WTC11 (cell line): Measurements from ENCODE around the gene DNAAF5. TPM values are rescaled to one million over a fixed set of nuclear protein-coding genes. Genes with fewer than 3 reads are reported as not detected.
A peak's percentile ranks its signal among the peaks of the same experiment; 100 is the strongest.

Experiments used
- ATAC-seq: fragments of 200-7000 bp; cut with Tn5 transposase; 2 replicates; pipeline ENCODE4 v1.10.0; 2021; ENCODE audit warnings: mild to moderate bottlenecking, moderate library complexity
- CTCF ChIA-PET: fragments of 300-600 bp; sonication (Branson Sonifier 250); formaldehyde crosslinking; loops from one replicate; lab custom pipeline; 2021; ENCODE audit warnings: antibody characterized with exemption; lab: Charles Lee
- POLR2A ChIA-PET: fragments of 350-600 bp; sonication (Branson Sonifier 250); formaldehyde crosslinking; loops from one replicate; lab custom pipeline; 2021; ENCODE audit warnings: antibody characterized with exemption; lab: Charles Lee
- DNase-seq: peaks from one replicate; pipeline ENCODE4 v3.0.0; 2021; ENCODE audit warnings: low spot score
- H3K27ac Mint-ChIP-seq: 2 replicates; pipeline ENCODE4 v1.8.0; 2021; ENCODE audit warnings: mixed read lengths
- H3K27me3 Mint-ChIP-seq: 2 replicates; pipeline ENCODE4 v1.8.0; 2021; ENCODE audit warnings: low read depth, mild to moderate bottlenecking, moderate library complexity, mixed read lengths
- H3K36me3 Mint-ChIP-seq: 2 replicates; pipeline ENCODE4 v1.8.0; 2021; ENCODE audit warnings: mixed read lengths
- H3K4me1 Mint-ChIP-seq: 2 replicates; pipeline ENCODE4 v1.8.0; 2022; ENCODE audit warnings: mixed read lengths
- H3K4me3 Mint-ChIP-seq: 2 replicates; pipeline ENCODE4 v1.8.0; 2021; ENCODE audit warnings: mild to moderate bottlenecking, moderate library complexity, mixed read lengths
- H3K9me3 Mint-ChIP-seq: 2 replicates; pipeline ENCODE4 v1.8.0; 2021; ENCODE audit warnings: mixed read lengths
- CBFB ChIP-seq: sonication (generic); formaldehyde crosslinking; IDR thresholded peaks from 2 replicates; pipeline ENCODE4 v1.8.1; 2022; ENCODE audit warnings: mild to moderate bottlenecking, low read depth, missing genetic modification reagents
- GABPB1 ChIP-seq: sonication (generic); formaldehyde crosslinking; IDR thresholded peaks from 2 replicates; pipeline ENCODE4 v1.8.1; 2023; ENCODE audit warnings: mild to moderate bottlenecking, missing genetic modification reagents
- GRHL2 ChIP-seq: fragments of 250-450 bp; sonication (Bioruptor Pico); IDR thresholded peaks from 2 replicates; pipeline ENCODE4 v1.8.0; 2022; ENCODE audit warnings: mild to moderate bottlenecking, moderate library complexity; ENCODE audit not compliant: insufficient replicate concordance, severe bottlenecking
- IRF2 ChIP-seq: sonication (generic); formaldehyde crosslinking; IDR thresholded peaks from 2 replicates; pipeline ENCODE4 v1.8.0; 2022; ENCODE audit warnings: low read depth, missing genetic modification reagents, borderline replicate concordance
- JAZF1 ChIP-seq: fragments of 250-450 bp; sonication (Bioruptor Pico); IDR thresholded peaks from 2 replicates; pipeline ENCODE4 v1.9.0; 2021; ENCODE audit warnings: moderate library complexity, mild to moderate bottlenecking, inconsistent platforms
- KAT7 ChIP-seq: sonication (generic); formaldehyde crosslinking; IDR thresholded peaks from 2 replicates; pipeline ENCODE4 v1.8.1; 2023; ENCODE audit warnings: missing genetic modification reagents, mild to moderate bottlenecking, borderline replicate concordance
- MAX ChIP-seq: sonication (generic); formaldehyde crosslinking; IDR thresholded peaks from 2 replicates; pipeline ENCODE4 v1.8.0; 2022; ENCODE audit warnings: mild to moderate bottlenecking, missing genetic modification reagents
- MYBL2 ChIP-seq: sonication (generic); formaldehyde crosslinking; IDR thresholded peaks from 2 replicates; pipeline ENCODE4 v1.8.1; 2023; ENCODE audit warnings: mild to moderate bottlenecking, moderate library complexity, missing genetic modification reagents
- PRDM15 ChIP-seq: sonication (generic); formaldehyde crosslinking; IDR thresholded peaks from 2 replicates; pipeline ENCODE4 v1.8.0; 2022; ENCODE audit warnings: missing genetic modification reagents
- PRRX2 ChIP-seq: fragments of 250-450 bp; sonication (Bioruptor Pico); IDR thresholded peaks from 2 replicates; pipeline ENCODE4 v1.8.0; 2021; ENCODE audit warnings: mild to moderate bottlenecking
- ZNF232 ChIP-seq: sonication (generic); formaldehyde crosslinking; IDR thresholded peaks from 2 replicates; pipeline ENCODE4 v1.8.0; 2022; ENCODE audit warnings: mild to moderate bottlenecking, missing genetic modification reagents
- ZNF263 ChIP-seq: sonication (generic); formaldehyde crosslinking; IDR thresholded peaks from 2 replicates; pipeline ENCODE4 v1.8.1; 2022; ENCODE audit warnings: low read depth, mild to moderate bottlenecking, moderate library complexity, missing genetic modification reagents
- ZNF396 ChIP-seq: fragments of 250-450 bp; sonication (Bioruptor Pico); IDR thresholded peaks from 2 replicates; pipeline ENCODE4 v1.8.0; 2021; ENCODE audit warnings: mild to moderate bottlenecking, moderate library complexity, borderline replicate concordance
- ZNF532 ChIP-seq: fragments of 250-450 bp; sonication (Bioruptor Pico); IDR thresholded peaks from 2 replicates; pipeline ENCODE4 v1.9.0; 2021; ENCODE audit warnings: mild to moderate bottlenecking, borderline replicate concordance
- ZNF671 ChIP-seq: fragments of 250-450 bp; sonication (Bioruptor Pico); IDR thresholded peaks from 2 replicates; pipeline ENCODE4 v1.8.0; 2021; ENCODE audit warnings: mild to moderate bottlenecking
- total RNA-seq: library from RNA; stranded (reverse); gene quantifications from 3 replicates; pipeline ENCODE4 v1.2.3, GENCODE V29; 2021
- TF ChIP-seq, protein P1 (sequence below): sonication (generic); formaldehyde crosslinking; IDR thresholded peaks from 2 replicates; pipeline ENCODE4 v1.8.1; 2023; ENCODE audit warnings: mild to moderate bottlenecking, moderate library complexity, missing genetic modification reagents
- TF ChIP-seq, protein P2 (sequence below): sonication (generic); formaldehyde crosslinking; IDR thresholded peaks from 2 replicates; pipeline ENCODE4 v1.8.1; 2022; ENCODE audit warnings: low read depth, mild to moderate bottlenecking, moderate library complexity, missing genetic modification reagents, borderline replicate concordance
- TF ChIP-seq, protein P3 (sequence below): sonication (generic); formaldehyde crosslinking; IDR thresholded peaks from 2 replicates; pipeline ENCODE4 v1.8.1; 2023; ENCODE audit warnings: mild to moderate bottlenecking, missing genetic modification reagents, moderate library complexity
- TF ChIP-seq, protein P4 (sequence below): sonication (generic); formaldehyde crosslinking; IDR thresholded peaks from 2 replicates; pipeline ENCODE4 v1.8.1; 2022; ENCODE audit warnings: missing genetic modification reagents, borderline replicate concordance
- TF ChIP-seq, protein P5 (sequence below): fragments of 250-450 bp; sonication (Bioruptor Pico); IDR thresholded peaks from 2 replicates; pipeline ENCODE4 v1.9.0; 2021; ENCODE audit warnings: moderate library complexity, mild to moderate bottlenecking, inconsistent platforms, borderline replicate concordance

The DNAAF5 gene
- total RNA-seq, 1 experiment from 2014 or later, result 62.2 TPM

GRCh38 chr7:784971-785370 lies 58.5 kb downstream of the DNAAF5 start:
- no peak for ATAC-seq
- ChIA-PET POLR2A (no interaction called here), CTCF (no interaction called here)
- peak overlapping the region; percentile 74 for H3K27ac Mint-ChIP-seq
- H3K9me3 Mint-ChIP-seq, result peaks cover 10% of the 10 kb centered on the region
- TF ChIP-seq MYBL2 (CRISPR knock-in tag), result no peak
- TF ChIP-seq KAT7 (CRISPR knock-in tag), result no peak
- TF ChIP-seq, protein P1, sequence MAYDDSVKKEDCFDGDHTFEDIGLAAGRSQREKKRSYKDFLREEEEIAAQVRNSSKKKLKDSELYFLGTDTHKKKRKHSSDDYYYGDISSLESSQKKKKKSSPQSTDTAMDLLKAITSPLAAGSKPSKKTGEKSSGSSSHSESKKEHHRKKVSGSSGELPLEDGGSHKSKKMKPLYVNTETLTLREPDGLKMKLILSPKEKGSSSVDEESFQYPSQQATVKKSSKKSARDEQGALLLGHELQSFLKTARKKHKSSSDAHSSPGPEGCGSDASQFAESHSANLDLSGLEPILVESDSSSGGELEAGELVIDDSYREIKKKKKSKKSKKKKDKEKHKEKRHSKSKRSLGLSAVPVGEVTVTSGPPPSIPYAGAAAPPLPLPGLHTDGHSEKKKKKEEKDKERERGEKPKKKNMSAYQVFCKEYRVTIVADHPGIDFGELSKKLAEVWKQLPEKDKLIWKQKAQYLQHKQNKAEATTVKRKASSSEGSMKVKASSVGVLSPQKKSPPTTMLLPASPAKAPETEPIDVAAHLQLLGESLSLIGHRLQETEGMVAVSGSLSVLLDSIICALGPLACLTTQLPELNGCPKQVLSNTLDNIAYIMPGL, result no peak
- no peak for TF ChIP-seq MAX
- no peak for TF ChIP-seq ZNF532 (CRISPR knock-in tag)
- TF ChIP-seq PRDM15 (CRISPR knock-in tag), result no peak
- no peak for TF ChIP-seq PRRX2 (CRISPR knock-in tag)
- TF ChIP-seq, protein P2, sequence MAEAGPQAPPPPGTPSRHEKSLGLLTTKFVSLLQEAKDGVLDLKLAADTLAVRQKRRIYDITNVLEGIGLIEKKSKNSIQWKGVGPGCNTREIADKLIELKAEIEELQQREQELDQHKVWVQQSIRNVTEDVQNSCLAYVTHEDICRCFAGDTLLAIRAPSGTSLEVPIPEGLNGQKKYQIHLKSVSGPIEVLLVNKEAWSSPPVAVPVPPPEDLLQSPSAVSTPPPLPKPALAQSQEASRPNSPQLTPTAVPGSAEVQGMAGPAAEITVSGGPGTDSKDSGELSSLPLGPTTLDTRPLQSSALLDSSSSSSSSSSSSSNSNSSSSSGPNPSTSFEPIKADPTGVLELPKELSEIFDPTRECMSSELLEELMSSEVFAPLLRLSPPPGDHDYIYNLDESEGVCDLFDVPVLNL (CRISPR knock-in tag), result no peak
- no peak for TF ChIP-seq JAZF1
- TF ChIP-seq GABPB1, result no peak
- no peak for TF ChIP-seq ZNF396 (CRISPR knock-in tag)
- TF ChIP-seq ZNF232, result no peak
- H3K27me3 Mint-ChIP-seq, result no peaks in the 10 kb centered on the region; the same call in 1 of the 2 replicates
- DNase-seq, result no peak
- no peak overlapping the region for H3K4me3 Mint-ChIP-seq
- H3K36me3 Mint-ChIP-seq, result peaks cover 58% of the 10 kb centered on the region
- no peaks in the 10 kb centered on the region for H3K4me1 Mint-ChIP-seq

- ChIA-PET CTCF (interaction anchor here (1.6 kb wide), 1 partner anchor 32 kb away, joined by 9 read pairs; no protein-coding TSS in a partner anchor), POLR2A (no interaction called here)
- H3K4me1 Mint-ChIP-seq, result no peaks in the 10 kb centered on the region
- H3K9me3 Mint-ChIP-seq, result peaks cover 10% of the 10 kb centered on the region
- ATAC-seq (no peak), DNase-seq (no peak)
- peaks cover 54% of the 10 kb centered on the region for H3K36me3 Mint-ChIP-seq
- TF ChIP-seq, protein P3, sequence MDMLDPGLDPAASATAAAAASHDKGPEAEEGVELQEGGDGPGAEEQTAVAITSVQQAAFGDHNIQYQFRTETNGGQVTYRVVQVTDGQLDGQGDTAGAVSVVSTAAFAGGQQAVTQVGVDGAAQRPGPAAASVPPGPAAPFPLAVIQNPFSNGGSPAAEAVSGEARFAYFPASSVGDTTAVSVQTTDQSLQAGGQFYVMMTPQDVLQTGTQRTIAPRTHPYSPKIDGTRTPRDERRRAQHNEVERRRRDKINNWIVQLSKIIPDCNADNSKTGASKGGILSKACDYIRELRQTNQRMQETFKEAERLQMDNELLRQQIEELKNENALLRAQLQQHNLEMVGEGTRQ, result no peak
- no peak for TF ChIP-seq GABPB1
- TF ChIP-seq IRF2 (CRISPR knock-in tag), result no peak
- TF ChIP-seq GRHL2, result no peak
- TF ChIP-seq, protein P4, sequence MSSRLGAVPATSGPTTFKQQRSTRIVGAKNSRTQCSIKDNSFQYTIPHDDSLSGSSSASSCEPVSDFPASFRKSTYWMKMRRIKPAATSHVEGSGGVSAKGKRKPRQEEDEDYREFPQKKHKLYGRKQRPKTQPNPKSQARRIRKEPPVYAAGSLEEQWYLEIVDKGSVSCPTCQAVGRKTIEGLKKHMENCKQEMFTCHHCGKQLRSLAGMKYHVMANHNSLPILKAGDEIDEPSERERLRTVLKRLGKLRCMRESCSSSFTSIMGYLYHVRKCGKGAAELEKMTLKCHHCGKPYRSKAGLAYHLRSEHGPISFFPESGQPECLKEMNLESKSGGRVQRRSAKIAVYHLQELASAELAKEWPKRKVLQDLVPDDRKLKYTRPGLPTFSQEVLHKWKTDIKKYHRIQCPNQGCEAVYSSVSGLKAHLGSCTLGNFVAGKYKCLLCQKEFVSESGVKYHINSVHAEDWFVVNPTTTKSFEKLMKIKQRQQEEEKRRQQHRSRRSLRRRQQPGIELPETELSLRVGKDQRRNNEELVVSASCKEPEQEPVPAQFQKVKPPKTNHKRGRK (CRISPR knock-in tag), result no peak
- TF ChIP-seq CBFB (CRISPR knock-in tag), result no peak
- TF ChIP-seq, protein P5, sequence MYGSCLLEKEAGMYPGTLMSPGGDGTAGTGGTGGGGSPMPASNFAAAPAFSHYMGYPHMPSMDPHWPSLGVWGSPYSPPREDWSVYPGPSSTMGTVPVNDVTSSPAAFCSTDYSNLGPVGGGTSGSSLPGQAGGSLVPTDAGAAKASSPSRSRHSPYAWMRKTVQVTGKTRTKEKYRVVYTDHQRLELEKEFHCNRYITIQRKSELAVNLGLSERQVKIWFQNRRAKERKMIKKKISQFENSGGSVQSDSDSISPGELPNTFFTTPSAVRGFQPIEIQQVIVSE, result no peak
- TF ChIP-seq MAX, result no peak
- TF ChIP-seq ZNF671 (CRISPR knock-in tag), result no peak
- TF ChIP-seq ZNF263, result no peak
- no peak overlapping the region for H3K27ac Mint-ChIP-seq
- no peaks in the 10 kb centered on the region; the same call in 1 of the 2 replicates for H3K27me3 Mint-ChIP-seq
- no peak overlapping the region for H3K4me3 Mint-ChIP-seq
Observed at GRCh38 chr7:785416-785815, 58.9 kb downstream of the DNAAF5 start.
